IPS DF 6.9 (cell line): ENCODE measurements around the gene POU6F2.
"Not testable (repeated sequence)": the region's sequence is repeated elsewhere in the genome, so short reads cannot be mapped to it uniquely, and the experiment has no call there.

Experiments used
- DNase-seq: peaks from one replicate; pipeline ENCODE4 v3.0.0-alpha.2; 2013; ENCODE audit warnings: low read depth, low spot score
- H3K27ac ChIP-seq: one replicate; pipeline ENCODE4 v1.5.1; 2013; ENCODE audit warnings: low read length, control low read depth
- H3K27me3 ChIP-seq: 2 replicates; pipeline ENCODE4 v1.6.1; 2013; ENCODE audit warnings: mild to moderate bottlenecking, low read length; ENCODE audit not compliant: control insufficient read depth, insufficient read depth
- H3K36me3 ChIP-seq: 2 replicates; pipeline ENCODE4 v1.6.1; 2013; ENCODE audit warnings: low read length; ENCODE audit not compliant: control insufficient read depth, insufficient read depth
- H3K4me1 ChIP-seq: 2 replicates; pipeline ENCODE4 v1.6.1; 2013; ENCODE audit warnings: low read length; ENCODE audit not compliant: control insufficient read depth, insufficient read depth
- H3K4me3 ChIP-seq: 2 replicates; pipeline ENCODE4 v1.5.1; 2013; ENCODE audit warnings: mild to moderate bottlenecking, low read length
- H3K9me3 ChIP-seq: 2 replicates; pipeline ENCODE4 v1.6.1; 2013; ENCODE audit warnings: low read length, inconsistent platforms; ENCODE audit not compliant: control insufficient read depth, insufficient read depth
- WGBS: extraction: QIAGEN DNeasy Blood & Tissue Kit; methylation state at CpG from one replicate; pipeline ENCODE4 v1.1.7; 2013; ENCODE audit warnings: mixed read lengths, missing lambda C conversion rate; ENCODE audit not compliant: insufficient read length, insufficient coverage; 5-methylcytosine and 5-hydroxymethylcytosine counted together

Gene POU6F2

GRCh38 chr7:39310699-39311098 is 333.0 kb downstream of the POU6F2 start:
- Histone ChIP-seq H3K27ac (no peak overlapping the region), H3K4me3 (no peak overlapping the region), H3K4me1 (peaks cover 3% of the 10 kb centered on the region), H3K36me3 (no peaks in the 10 kb centered on the region), H3K27me3 (no peaks in the 10 kb centered on the region), H3K9me3 (no peaks in the 10 kb centered on the region)
- no CpG with 5 or more reads among the region's 8 CpGs for WGBS
- DNase-seq, result peak; percentile 11

- no CpG with 5 or more reads among the region's 10 CpGs for WGBS
- no peak for DNase-seq
- no peak overlapping the region for H3K27ac ChIP-seq
Observed at GRCh38 chr7:39312254-39312989, 334.7 kb downstream of the POU6F2 start.

GRCh38 chr7:39313376-39313775 is 335.7 kb downstream of the POU6F2 start:
- Histone ChIP-seq H3K36me3 (no peaks in the 10 kb centered on the region), H3K9me3 (no peaks in the 10 kb centered on the region), H3K27ac (no peak overlapping the region), H3K27me3 (no peaks in the 10 kb centered on the region), H3K4me1 (peaks cover 3% of the 10 kb centered on the region), H3K4me3 (no peak overlapping the region)
- WGBS, result no CpG with 5 or more reads among the region's 4 CpGs
- DNase-seq, result no peak

More at GRCh38 chr7:39312254-39312989, 334.7 kb downstream of the POU6F2 start:
- Histone ChIP-seq H3K4me3 (no peak overlapping the region), H3K9me3 (no peaks in the 10 kb centered on the region), H3K27me3 (no peaks in the 10 kb centered on the region), H3K36me3 (no peaks in the 10 kb centered on the region), H3K4me1 (peaks cover 3% of the 10 kb centered on the region)

- Histone ChIP-seq H3K36me3 (no peaks in the 10 kb centered on the region), H3K9me3 (no peaks in the 10 kb centered on the region), H3K27ac (no peak overlapping the region), H3K4me3 (no peak overlapping the region), H3K4me1 (peaks cover 3% of the 10 kb centered on the region), H3K27me3 (no peaks in the 10 kb centered on the region)
- no CpG with 5 or more reads among the region's 6 CpGs for WGBS
- DNase-seq, result no peak
Observed at GRCh38 chr7:39313974-39314373, 336.3 kb downstream of the POU6F2 start.

GRCh38 chr7:39317107-39317506 is 339.4 kb downstream of the POU6F2 start:
- Histone ChIP-seq H3K4me1 (no peaks in the 10 kb centered on the region), H3K4me3 (no peak overlapping the region), H3K27me3 (no peaks in the 10 kb centered on the region), H3K36me3 (no peaks in the 10 kb centered on the region), H3K9me3 (no peaks in the 10 kb centered on the region), H3K27ac (no peak overlapping the region)
- no CpG with 5 or more reads among the region's 5 CpGs for WGBS
- DNase-seq, result no peak

- no peak for DNase-seq
- H3K27me3 ChIP-seq, result no peaks in the 10 kb centered on the region
- H3K9me3 ChIP-seq, result no peaks in the 10 kb centered on the region
- no CpG with 5 or more reads among the region's 5 CpGs for WGBS
- no peak overlapping the region for H3K27ac ChIP-seq
- H3K36me3 ChIP-seq, result no peaks in the 10 kb centered on the region
- H3K4me1 ChIP-seq, result no peaks in the 10 kb centered on the region
- no peak overlapping the region for H3K4me3 ChIP-seq
Observed at GRCh38 chr7:39317896-39318295, 340.2 kb downstream of the POU6F2 start.

- no peaks in the 10 kb centered on the region for H3K36me3 ChIP-seq
- no peak overlapping the region for H3K27ac ChIP-seq
- no peaks in the 10 kb centered on the region for H3K4me1 ChIP-seq
- DNase-seq, result no peak
- WGBS, result no CpG with 5 or more reads among the region's 3 CpGs
- H3K27me3 ChIP-seq, result no peaks in the 10 kb centered on the region
- no peak overlapping the region for H3K4me3 ChIP-seq
- no peaks in the 10 kb centered on the region for H3K9me3 ChIP-seq
Observed at GRCh38 chr7:39321245-39321644, 343.5 kb downstream of the POU6F2 start.

- no peaks in the 10 kb centered on the region for H3K9me3 ChIP-seq
- no peak for DNase-seq
- no peaks in the 10 kb centered on the region for H3K4me1 ChIP-seq
- no peak overlapping the region for H3K27ac ChIP-seq
- H3K36me3 ChIP-seq, result no peaks in the 10 kb centered on the region
- H3K4me3 ChIP-seq, result no peak overlapping the region
- WGBS, result no CpG with 5 or more reads among the region's 8 CpGs
- no peaks in the 10 kb centered on the region for H3K27me3 ChIP-seq
Observed at GRCh38 chr7:39321909-39322498, 344.3 kb downstream of the POU6F2 start.

GRCh38 chr7:39324139-39324760 is 346.5 kb downstream of the POU6F2 start:
- H3K27me3 ChIP-seq, result no peaks in the 10 kb centered on the region
- H3K9me3 ChIP-seq, result no peaks in the 10 kb centered on the region
- H3K4me3 ChIP-seq, result no peak overlapping the region
- no peaks in the 10 kb centered on the region for H3K4me1 ChIP-seq
- WGBS, result no CpG with 5 or more reads among the region's 4 CpGs
- DNase-seq, result no peak
- H3K27ac ChIP-seq, result no peak overlapping the region
- H3K36me3 ChIP-seq, result no peaks in the 10 kb centered on the region

- not testable (repeated sequence) for H3K27me3 ChIP-seq, H3K4me1 ChIP-seq, H3K9me3 ChIP-seq, H3K27ac ChIP-seq, H3K4me3 ChIP-seq, DNase-seq, H3K36me3 ChIP-seq
- no CpG with 5 or more reads among the region's 13 CpGs for WGBS
Observed at GRCh38 chr7:39331607-39332006, 353.9 kb downstream of the POU6F2 start.
